CD4-positive, alpha-beta T cell treated with Interleukin-15 for 1 hour (primary cell): Measurements from ENCODE around the gene FBLN7.
A peak's percentile ranks its signal among the peaks of the same experiment; 100 is the strongest.
"Not testable (repeated sequence)": the region's sequence is repeated elsewhere in the genome, so short reads cannot be mapped to it uniquely, and the experiment has no call there.

Experiments used
- DNase-seq: peaks from one replicate; pipeline ENCODE4 v3.0.0-alpha.2; 2020

Gene FBLN7

DNA sequence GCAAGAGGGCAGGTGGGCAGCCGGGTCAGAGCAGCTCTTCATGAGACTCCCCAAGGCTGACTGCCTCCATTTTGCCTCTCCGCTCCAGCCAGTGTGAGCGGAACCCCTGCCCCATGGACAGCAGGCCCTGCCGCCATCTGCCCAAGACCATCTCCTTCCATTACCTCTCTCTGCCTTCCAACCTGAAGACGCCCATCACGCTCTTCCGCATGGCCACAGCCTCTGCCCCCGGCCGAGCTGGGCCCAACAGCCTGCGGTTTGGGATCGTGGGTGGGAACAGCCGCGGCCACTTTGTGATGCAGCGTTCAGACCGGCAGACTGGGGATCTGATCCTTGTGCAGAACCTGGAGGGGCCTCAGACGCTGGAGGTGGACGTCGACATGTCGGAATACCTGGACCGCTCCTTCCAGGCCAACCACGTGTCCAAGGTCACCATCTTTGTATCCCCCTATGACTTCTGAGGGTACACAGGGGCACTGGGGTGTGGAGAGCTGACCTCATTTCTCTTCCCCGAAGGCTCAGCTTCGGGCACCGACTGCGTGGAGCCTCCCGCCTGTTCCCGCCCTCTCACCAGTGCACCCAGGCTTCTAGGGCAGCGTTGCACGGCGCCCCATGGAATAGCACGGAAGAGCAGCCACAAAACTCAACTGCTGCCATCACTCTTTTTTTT, 49.0 kb downstream of the FBLN7 start:
- DNase-seq, result no peak

DNA sequence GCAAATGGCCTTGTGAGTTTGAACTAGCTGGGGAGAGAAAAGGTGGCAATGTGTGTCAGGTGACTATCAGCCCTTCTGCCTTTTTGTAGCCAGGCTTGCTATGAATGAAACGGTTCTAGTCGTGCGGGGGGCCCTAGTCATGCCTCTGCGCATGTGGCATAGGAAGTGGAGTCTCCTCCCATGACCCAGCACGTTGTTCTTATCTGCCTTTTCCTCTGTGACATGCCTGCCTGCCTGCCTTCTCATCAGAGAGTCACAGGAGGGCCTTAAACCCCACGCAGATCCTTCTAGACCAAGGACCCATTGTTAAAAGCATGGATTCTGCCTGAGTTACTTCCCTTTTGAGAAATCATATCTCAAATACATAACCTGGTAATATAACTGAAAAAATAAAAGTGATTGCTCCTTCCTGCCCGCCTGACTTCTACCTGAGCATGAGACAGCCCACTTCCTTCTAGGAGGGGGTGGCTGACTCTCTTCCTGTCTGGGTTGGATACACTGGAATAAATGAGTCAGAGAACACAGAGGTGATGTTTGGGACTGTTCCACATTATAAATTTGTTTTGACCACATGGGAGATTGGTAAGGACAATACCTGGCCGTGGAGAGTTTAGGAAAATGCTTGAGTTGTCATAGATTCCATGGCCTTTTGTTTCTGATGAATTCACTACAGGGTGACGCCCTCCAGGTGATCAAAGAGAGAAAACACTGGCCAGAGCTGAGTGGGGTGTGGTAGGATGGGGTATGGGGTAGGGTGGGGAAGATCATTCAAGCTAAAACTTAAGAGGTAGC, 49.8 kb downstream of the FBLN7 start:
- DNase-seq, result peak; percentile 79

DNA sequence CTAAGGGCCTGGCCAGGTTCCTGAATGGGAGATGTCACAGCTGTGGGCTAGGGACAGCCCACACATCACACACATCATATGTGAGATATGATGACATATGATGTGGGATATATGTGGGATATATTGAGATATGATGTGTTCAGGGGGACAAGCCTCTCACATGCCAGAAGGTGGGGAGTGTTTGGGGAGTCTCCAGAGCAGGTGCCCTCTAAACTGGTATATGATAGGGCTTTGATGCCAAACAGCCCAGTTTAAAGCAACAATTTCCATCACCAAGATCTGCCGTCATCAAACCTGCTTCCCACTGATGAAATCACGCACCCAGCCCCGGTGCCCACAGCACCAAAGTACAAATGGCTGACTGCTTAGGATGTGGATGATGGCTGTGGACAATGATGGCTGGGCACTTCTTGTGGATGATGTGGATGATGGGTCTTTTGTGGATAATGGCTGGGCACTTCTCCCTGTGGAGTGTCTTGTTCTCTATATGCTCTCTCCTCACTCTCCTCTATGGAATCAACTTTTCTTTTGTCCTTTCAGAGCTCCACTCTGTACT, 50.9 kb downstream of the FBLN7 start:
- DNase-seq, result no peak

DNA sequence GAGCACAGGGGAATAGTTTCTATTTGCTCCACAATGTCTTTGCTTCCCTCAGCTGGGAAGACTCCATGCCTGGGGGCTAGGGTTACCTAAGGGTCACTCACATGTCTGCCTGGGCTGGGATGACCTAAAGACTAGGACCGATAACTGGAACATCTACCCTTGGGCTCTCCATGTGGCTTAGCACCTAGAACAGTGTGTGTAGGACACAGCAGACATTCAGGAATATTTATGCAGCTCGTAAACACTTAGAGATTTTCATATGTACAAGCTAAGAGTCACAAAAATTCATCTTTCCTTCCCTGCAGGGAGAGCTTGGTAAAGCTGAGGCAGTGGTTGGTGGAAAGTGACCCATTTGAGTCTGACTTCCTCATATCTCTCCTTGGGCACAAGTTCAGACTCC, 55.8 kb downstream of the FBLN7 start:
- DNase-seq, result no peak

GRCh38 chr2:112194482-112194881, 56.3 kb downstream of the FBLN7 start:
- no peak for DNase-seq

DNA sequence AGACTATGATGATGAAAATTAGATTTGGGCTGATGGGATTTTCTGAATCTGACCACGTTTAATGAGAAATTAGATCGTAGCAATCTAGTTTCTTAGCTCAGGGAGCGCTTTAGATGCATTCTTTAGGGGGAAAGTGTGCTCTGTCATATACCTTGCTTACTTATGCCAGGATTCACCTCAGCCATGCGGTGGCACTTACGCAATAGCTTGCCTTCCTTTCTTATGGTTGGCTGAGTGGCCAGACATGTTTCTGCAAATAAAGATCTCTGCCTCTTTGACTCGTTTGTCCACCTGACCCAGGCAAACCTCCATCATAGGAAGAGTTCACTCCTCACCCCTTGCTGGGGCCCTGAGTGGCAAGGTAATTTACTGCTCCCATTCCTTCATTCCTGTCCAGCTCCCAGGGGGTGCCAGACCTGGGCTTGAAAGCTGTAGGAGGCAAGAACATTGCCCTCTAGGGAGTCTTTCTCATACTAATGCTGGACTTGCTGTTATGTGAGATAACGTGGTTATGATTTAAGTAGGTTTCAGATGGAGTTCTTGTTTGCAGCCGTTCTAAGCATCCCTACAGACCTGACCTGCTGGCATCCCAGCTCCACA, 57.1 kb downstream of the FBLN7 start:
- no peak for DNase-seq

DNA sequence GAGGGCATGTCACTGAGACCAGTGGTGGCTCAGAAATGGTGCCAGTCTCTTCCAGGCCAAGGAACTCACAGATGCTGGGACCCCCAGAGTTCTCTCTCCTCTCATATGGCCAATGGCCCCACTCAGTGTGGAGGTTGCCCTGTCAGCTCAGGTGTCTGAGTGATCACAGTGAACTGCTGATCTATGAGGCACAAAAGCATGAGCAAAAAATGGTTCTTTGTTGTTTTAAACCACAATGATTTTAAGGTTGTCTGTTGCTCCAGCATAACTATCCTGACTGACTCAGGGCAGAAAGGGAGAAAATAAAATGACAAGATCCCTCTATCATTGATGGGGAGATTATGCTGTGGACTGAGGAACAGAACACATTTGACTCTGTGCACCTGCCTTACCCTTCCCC, 57.8 kb downstream of the FBLN7 start:
- DNase-seq, result no peak

GRCh38 chr2:112197868-112198267, 59.7 kb downstream of the FBLN7 start:
- no peak for DNase-seq

DNA sequence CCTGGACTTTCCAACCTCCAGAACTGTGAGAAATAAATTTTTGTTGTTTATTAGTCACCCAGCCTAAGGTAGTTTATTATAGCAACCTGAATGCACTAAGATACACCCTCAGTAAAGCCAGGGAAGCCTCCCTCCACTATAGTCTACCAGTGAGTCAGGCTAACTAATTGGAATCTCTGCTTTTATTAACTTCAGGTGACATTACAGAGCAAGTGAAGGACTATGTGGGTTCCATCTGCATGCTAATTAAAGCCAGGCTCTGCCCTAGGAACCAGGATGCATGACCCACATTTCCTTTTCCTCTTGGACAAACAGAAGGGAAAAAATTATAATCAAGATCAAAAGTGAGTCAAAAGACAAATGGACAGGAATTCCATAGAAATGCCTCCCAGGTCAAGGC, 60.6 kb downstream of the FBLN7 start:
- DNase-seq, result no peak

DNA sequence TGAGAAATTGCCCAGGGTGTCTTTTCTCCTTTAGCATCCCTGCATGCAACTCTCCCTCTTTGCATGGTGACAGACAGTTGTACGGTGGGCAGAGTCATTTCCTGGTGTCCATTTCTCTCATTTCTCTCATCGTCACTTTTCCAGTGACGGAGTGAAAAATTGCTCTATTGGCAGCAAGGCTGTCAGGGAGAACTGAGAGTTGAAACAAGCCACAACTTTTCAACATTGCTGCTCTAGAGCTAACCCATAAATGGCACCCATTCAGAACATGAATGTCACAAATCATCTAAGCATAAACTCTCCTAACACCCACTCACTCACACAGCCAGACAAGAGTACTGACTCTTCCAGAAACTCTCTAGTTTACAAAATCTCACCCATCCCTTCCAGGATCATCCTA, 61.0 kb downstream of the FBLN7 start:
- DNase-seq, result no peak

- no peak for DNase-seq
Measured at GRCh38 chr2:112201696-112202430, 63.7 kb downstream of the FBLN7 start.

GRCh38 chr2:112204411-112204810, 66.2 kb downstream of the FBLN7 start:
- DNase-seq, result no peak

DNA sequence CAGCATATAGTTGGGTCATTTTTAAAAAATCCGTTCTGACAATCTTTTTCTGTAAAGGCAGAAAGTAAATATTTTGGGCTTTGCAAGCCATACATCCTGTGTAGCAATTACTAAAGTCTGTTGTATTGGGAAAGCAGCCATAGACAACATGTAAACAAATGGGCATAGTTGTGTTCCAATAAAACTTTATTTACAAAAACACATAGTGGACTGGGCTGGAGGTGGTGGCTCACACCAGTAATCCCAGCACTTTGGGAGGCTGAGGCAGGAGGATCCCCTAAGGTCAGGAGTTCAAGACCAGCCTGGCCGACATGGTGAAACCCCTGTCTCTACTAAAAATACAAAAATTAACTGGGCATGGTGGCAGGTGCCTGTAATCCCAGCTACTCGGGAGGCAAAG, 69.7 kb downstream of the FBLN7 start:
- not testable (repeated sequence) for DNase-seq

DNA sequence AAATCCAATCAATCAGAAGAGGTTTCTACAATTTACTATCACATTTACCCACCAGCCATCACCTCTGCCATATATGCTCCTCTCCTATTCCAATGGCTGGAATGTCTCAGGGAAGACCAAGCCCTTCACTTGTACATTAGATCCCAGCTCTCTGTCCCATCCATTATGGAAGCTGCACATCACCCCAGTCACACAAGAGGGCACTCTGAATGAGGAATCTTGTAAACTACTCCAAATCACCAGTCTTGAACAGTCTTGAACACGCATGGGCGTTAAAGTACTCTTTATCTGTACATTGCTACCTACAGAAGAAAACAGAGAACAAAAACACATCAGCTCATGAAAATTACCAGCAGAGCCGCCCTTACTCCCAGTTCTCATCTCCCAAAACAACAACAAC, 78.0 kb downstream of the FBLN7 start:
- DNase-seq, result no peak

DNA sequence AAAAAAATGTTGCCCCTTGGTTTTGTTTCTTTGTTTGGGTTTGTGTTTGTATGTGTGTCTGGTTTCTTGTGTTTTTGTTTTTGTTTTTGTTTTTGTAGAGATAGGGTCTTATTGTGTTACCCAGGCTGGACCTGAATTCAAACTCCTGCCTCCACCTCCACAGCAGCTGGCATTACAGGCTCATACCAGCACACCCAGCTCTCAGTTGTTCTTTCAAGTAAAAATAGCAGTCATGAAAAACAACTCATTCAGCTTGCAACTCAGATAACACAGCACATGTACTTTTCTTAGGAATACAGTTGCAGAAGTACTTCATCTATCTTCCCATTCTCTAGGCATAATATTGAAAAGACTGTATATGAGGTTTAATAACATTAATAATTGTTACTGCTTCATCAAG, 79.7 kb downstream of the FBLN7 start:
- DNase-seq, result no peak

DNA sequence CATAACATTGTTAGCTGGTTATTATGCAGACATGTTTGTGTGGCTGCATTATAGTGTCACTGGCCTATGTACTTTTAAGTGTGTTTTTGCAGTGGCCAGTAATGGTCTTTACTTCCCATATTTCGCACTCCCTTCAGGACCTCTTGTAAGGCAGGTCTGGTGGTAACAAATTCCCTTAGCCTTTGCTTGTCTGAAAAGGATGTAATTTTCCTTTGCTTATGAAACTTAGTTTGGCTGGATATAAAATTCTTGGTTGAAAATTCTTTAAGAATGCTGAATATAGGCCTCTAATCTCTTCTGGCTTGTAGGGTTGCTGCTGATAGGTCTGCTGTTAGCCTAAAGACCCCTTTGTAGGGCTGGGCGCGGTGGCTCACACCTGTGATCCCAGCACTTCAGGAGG, 82.0 kb downstream of the FBLN7 start:
- DNase-seq, result no peak

- no peak for DNase-seq
Measured at GRCh38 chr2:112220831-112221230, 82.6 kb downstream of the FBLN7 start.

DNA sequence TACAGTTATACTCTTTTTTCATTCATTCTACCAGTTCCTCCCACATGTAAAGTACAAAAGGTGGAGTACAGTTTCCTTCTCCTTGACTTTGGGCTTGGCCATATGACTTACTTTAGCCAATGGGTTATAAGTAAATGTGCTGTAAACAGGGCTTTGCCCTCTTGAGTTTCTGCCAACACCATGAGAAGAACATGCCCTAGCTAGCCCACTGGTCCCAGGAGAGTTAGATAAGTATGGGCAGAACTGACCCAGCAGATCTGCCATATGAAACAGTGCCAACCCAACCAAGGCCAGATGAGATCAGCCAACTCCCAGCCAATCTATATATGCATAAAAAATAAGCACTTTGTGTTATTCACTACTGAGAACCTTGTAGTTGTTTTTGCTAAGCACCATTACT, 91.2 kb downstream of the FBLN7 start:
- DNase-seq, result no peak

DNA sequence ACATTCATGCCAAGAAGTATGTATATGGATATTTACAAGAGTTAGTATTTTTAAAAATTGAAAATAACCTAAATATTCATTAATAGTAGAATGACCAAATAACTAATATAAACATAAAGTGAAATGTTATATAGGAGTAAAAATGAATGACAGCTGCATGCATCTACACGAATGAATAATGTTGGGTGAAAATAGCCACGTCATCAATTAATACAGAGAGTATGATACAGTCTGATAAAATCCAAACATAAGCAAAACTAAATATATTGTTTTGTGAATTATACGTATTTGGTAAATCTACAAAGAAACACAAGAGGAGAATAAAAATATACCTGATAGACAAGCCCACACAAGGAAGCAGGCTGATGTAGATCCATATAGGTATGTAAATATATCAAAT, 92.2 kb downstream of the FBLN7 start:
- DNase-seq, result no peak
